HG03135 (cell line): Measurements from ENCODE around the gene XPO5.
"Not testable (repeated sequence)": the region's sequence is repeated elsewhere in the genome, so short reads cannot be mapped to it uniquely, and the experiment has no call there.

Experiments used
- ATAC-seq: cut with Tn5 transposase; IDR thresholded peaks from one replicate; pipeline ENCODE4 v1.9.1; 2021; ENCODE audit warnings: mild to moderate bottlenecking, moderate library complexity; ENCODE audit not compliant: unreplicated experiment

XPO5 gene

GRCh38 chr6:43584892-43585570 lies 9.2 kb upstream of the XPO5 start:
- ATAC-seq, result no peak

- no peak for ATAC-seq
These were observed 7.1 kb upstream of the XPO5 start for GRCh38 chr6:43582911-43583310.

GRCh38 chr6:43579171-43579570 lies 3.3 kb upstream of the XPO5 start:
- no peak for ATAC-seq

GRCh38 chr6:43578748-43579147 lies 2.9 kb upstream of the XPO5 start:
- ATAC-seq, result no peak

- peak; percentile 5 for ATAC-seq
These were observed 600 bp downstream of the XPO5 start for GRCh38 chr6:43575105-43575771.

GRCh38 chr6:43572015-43572414 lies 3.8 kb downstream of the XPO5 start:
- no peak for ATAC-seq

GRCh38 chr6:43570876-43571441 lies 4.9 kb downstream of the XPO5 start:
- no peak for ATAC-seq

GRCh38 chr6:43559328-43559727 lies 16.5 kb downstream of the XPO5 start:
- no peak for ATAC-seq

GRCh38 chr6:43557620-43558019 lies 18.2 kb downstream of the XPO5 start:
- not testable (repeated sequence) for ATAC-seq

GRCh38 chr6:43547222-43547621 lies 28.6 kb downstream of the XPO5 start:
- no peak for ATAC-seq

- ATAC-seq, result no peak
These were observed 31.4 kb downstream of the XPO5 start for GRCh38 chr6:43544461-43544860.

- no peak for ATAC-seq
These were observed 33.9 kb downstream of the XPO5 start for GRCh38 chr6:43541774-43542471.

GRCh38 chr6:43540507-43540906 lies 35.3 kb downstream of the XPO5 start:
- ATAC-seq, result no peak

- ATAC-seq, result not testable (repeated sequence)
These were observed 36.4 kb downstream of the XPO5 start for GRCh38 chr6:43539409-43539808.

- ATAC-seq, result not testable (repeated sequence)
These were observed 36.9 kb downstream of the XPO5 start for GRCh38 chr6:43538986-43539385.

GRCh38 chr6:43532201-43532600 lies 43.6 kb downstream of the XPO5 start:
- no peak for ATAC-seq

- no peak for ATAC-seq
These were observed 51.3 kb downstream of the XPO5 start for GRCh38 chr6:43524483-43524961.

- ATAC-seq, result no peak
These were observed 52.6 kb downstream of the XPO5 start for GRCh38 chr6:43523284-43523683.

- no peak for ATAC-seq
These were observed 53.1 kb downstream of the XPO5 start for GRCh38 chr6:43522547-43523261.

- ATAC-seq, result no peak
These were observed 54.0 kb downstream of the XPO5 start for GRCh38 chr6:43521836-43522235.

GRCh38 chr6:43520097-43520496 lies 55.7 kb downstream of the XPO5 start:
- ATAC-seq, result no peak
